GM20431 (cell line): ENCODE data around the gene ABCB1.
"Not testable (repeated sequence)": the region's sequence is repeated elsewhere in the genome, so short reads cannot be mapped to it uniquely, and the experiment has no call there.

Experiments
- in situ Hi-C: fragments of 300-500 bp; cut with MseI, MboI; formaldehyde crosslinking; loops from one replicate; pipeline ENCODE4 v1.15.0; 2020; ENCODE audit warnings: low sequenced_read_pairs; ENCODE audit not compliant: unreplicated experiment

Gene ABCB1

GRCh38 chr7:87479951-87480350 lies 120.7 kb downstream of the ABCB1 start:
- in situ Hi-C loops = no loop called here

DNA sequence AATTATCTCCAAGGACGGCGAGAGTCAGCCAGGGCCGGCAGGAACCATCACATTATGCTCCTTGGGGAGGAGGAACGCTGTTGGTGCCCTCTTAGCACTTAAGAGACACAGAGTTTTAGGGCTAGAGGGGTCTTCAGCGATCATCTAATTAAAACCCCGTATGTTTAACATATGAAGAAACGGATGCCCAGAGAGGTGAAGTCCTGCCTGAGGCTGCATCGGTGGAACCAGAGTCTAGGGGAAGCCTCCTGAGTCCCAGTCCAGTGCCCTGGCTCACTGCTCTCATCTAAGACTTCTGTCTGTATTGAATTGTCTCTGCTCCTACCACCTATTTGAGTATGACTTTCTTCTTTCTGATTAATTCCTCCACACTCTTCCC lies 124.5 kb downstream of the ABCB1 start:
- in situ Hi-C loops = no loop called here

DNA sequence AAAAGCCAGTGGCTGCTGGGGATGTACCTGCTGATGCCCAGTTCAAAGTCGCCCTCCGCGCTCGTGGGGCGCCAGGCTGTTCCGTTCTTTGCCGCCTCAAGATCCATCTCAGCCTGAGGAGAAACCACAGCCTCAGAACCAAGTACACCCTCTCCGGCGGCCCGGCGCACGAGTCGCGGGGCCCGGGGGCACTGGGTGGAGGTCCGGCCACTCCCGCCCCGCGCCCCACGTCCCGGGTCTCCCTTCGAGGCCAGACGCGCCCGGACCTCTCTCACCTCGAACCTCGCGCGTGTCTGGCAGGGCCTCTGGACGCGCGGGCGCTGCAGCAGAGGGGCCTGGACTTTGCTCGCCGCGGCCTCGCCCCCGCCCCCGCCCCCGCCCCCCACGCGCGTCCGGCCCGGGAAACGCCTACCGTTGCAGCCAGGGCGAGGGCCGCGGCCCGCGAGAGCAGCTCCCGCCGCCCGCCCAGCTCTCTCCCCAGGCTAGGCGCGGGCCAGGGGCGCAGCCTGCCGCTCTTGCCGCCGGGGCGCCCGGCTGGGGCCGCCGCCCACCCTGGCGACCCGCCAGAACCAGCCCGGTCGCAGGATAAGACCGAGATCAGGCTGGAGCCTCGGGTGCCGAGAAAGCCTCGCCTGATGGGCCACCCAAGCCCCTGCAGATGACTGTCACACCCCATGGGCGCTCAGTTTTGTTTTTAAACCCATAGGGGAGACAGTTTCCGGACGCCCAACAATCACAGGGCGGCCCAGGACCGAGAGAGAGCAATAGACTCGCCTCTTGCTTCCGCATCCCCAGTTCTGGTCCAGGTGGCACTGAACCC lies 125.1 kb downstream of the ABCB1 start, which contains the start of gene ABCB4:
TSS of gene ABCB4 (minus strand) at position 322 of the 820 bp plus-strand sequence. CDS start at position 107, 215 bp downstream.
- in situ Hi-C loops = no loop called here

DNA sequence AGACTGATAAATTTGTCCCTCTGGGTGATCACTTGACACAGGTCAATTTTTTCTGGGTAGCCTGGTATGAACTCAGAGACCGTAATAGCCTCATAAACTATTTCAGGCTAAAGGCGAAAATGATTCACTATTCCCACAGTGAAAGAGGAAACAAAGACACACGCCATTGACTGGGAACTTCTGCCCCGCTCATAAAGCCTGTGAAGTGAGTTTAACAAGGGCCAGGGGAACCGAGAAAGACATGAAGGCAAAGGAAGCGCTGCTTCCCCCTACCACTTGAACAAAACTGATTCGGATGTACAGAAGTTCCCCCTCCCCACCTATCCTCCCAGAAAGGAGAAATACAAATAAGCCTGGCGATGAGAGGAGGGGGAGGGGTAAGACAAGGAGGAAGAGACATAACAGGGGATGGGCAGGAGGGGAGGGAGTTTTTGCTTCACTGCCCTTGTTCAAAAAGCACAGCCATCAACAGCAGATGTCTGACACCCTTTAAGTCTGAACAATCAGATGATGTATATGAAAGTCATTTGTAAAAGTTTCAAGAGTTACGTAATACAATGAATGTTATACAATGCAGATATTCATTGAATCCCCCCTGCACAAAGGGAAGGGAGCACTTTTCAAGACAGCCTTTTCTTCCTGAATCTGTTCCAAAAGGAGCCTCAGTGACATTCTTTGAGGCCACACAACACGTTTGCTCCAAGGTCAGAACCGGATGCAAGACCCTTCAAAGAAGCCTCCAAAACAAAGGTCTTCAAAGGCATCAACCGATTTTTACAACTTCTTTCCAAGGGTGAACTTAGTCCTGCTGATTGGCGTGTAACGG lies 125.9 kb downstream of the ABCB1 start:
- in situ Hi-C loops = no loop called here

DNA sequence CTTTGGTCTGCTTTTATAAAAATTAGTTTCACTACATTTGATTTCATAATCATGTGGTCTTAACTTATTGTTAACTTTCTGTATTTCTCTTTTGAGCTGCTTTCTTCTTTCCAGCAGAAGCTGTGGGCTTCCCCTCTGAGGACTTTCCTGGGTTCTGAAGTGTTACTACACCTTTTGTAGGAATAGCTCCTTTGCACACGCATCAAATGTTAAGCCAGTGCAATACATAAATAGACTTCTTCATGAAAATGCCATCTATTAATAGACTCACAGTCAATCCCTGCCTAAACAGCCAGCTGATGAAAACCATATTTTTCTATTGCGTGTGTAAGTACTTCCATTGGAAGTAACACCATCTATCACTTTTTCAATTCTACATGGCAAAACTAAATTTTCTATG lies 126.7 kb downstream of the ABCB1 start:
- in situ Hi-C loops = no loop called here

DNA sequence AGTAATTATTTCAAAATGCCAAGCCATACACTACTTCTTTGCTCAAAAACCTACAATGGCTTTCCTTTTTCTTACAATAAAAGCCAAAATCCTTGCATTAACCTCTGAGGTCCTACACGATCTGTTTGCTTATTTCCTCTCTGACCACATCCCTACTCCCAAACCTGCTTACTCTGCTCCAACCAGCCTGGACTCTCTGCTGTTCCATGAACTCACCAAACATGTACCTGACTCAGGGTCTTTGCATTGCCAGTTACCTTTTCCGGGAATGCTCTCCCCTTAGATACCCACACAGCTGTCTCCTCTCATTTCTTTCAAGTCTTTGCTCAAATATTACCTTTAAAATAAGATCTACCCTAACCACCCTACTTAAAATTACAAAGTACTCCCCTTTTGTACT lies 127.5 kb downstream of the ABCB1 start:
- in situ Hi-C loops = no loop called here

DNA sequence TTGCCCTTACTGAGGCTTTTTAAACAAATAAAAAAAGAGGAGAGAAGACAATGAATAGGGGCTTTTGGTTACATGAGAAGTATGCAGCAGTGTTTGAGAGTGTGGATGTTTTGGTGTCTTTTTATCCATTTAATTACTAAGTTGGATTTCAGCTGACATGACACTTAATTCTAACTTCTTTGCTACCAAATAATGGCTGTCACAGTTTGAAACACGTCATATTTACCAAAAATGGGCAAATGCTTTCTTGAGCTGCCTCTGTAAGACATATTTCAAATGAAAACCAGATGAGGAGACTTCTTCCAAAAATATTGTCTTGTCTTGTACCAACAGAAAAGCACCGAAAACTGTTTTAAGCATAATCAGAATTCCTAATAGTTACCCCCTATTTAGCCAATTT lies 129.2 kb downstream of the ABCB1 start:
- in situ Hi-C loops = no loop called here

DNA sequence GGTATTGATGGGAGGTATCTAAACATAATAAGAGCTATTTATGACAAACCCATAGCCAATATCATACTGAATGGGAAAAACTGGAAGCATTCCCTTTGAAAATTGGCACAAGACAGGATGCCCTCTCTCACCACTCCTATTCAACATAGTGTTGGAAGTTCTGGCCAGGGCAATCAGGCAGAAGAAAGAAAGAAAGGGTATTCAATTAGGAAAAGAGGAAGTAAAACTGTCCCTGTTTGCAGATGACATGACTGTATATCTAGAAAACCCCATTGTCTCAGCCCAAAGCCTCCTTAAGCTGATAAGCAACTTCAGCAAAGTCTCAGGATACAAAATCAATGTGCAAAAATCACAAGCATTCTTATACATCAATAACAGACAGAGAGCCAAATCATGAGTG lies 131.5 kb downstream of the ABCB1 start:
- in situ Hi-C loops = not testable (repeated sequence)

GRCh38 chr7:87465534-87465880 lies 135.2 kb downstream of the ABCB1 start:
- in situ Hi-C loops = not testable (repeated sequence)

DNA sequence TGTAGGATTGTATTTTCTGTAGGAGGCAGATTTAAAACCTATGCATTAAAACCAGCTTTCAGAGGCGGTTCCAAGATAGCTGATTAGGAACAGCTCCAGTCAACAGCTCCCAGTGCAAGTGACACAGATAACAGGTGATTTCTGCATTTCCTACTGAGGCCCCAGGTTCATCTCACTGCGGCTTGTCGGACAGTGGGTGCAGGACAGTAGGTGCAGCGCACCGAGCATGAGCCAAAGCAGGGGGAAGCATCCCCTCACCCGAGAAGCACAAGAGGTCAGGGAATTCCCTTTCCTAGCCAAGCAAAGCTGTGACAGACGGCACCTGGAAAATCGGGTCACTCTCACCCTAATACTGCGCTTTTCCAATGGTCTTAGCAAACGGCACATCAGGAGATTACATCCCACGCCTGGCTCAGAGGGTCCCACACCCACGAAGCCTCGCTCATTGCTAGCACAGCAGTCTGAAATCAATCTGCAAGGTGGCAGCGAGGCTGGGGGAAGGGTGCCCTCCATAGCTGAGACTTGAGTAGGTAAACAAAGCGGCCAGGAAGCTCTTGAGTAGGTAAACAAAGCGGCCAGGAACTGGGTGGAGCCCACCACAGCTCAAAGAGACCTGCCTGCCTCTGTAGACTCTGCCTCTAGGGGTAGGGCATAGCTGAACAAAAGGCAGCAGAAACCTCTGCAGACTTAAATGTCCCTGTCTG lies 135.7 kb downstream of the ABCB1 start:
- in situ Hi-C loops = not testable (repeated sequence)

DNA sequence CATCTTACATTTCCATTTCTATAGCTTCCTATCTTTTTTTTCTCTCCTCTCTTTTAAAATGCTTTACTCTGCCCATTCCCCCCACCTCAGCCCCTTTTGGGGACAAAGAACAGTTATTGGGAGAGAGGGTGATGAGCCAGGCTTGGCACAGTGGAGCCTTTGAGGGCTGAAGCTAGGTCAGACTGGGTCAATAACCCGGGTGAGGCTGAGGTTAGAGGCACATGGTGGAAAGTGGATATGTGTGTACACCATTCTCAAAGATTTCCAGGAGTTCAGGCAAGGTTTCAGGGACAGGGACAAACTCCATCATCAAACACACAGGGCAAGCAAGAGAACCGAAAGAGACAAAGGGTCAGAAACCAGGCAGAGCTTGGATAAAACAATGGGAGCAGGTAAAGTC lies 136.7 kb downstream of the ABCB1 start:
- in situ Hi-C loops = no loop called here

DNA sequence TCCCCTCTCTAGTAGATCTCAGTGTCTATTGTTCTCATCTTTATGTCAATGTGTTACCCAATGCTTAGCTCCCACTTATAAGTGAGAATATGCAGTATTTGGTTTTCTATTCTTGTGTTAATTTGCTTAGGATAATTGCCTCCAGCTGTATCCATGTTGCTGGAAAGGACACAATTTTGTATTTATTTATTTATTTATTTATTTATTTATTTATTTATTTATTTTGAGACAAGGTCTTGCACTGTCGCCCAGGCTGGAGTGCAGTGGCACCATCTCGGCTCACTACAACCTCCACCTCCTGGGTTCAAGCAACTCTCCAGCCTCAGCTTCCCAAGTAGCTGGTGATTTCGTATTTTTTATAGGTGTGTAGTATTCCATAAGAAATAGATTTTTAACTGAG lies 140.2 kb downstream of the ABCB1 start:
- in situ Hi-C loops = not testable (repeated sequence)

GRCh38 chr7:87459941-87460340 lies 140.7 kb downstream of the ABCB1 start:
- in situ Hi-C loops = no loop called here

- in situ Hi-C loops = no loop called here
These were observed 142.5 kb downstream of the ABCB1 start for GRCh38 chr7:87458148-87458547.

- in situ Hi-C loops = no loop called here
These were observed 144.4 kb downstream of the ABCB1 start for GRCh38 chr7:87456247-87456646.
